Nucleus accumbens (tissue), 56 donors: ENCODE data around the gene PLCXD1.
"Not testable (repeated sequence)": the region's sequence is repeated elsewhere in the genome, so short reads cannot be mapped to it uniquely, and the experiment has no call there.

ENCODE experiments used
- DNase-seq, 56 donors: peaks; one replicate each; lab custom pipeline; 2025; lab: John Stamatoyannopoulos, UW

Gene PLCXD1, protein sequence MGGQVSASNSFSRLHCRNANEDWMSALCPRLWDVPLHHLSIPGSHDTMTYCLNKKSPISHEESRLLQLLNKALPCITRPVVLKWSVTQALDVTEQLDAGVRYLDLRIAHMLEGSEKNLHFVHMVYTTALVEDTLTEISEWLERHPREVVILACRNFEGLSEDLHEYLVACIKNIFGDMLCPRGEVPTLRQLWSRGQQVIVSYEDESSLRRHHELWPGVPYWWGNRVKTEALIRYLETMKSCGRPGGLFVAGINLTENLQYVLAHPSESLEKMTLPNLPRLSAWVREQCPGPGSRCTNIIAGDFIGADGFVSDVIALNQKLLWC

DNA sequence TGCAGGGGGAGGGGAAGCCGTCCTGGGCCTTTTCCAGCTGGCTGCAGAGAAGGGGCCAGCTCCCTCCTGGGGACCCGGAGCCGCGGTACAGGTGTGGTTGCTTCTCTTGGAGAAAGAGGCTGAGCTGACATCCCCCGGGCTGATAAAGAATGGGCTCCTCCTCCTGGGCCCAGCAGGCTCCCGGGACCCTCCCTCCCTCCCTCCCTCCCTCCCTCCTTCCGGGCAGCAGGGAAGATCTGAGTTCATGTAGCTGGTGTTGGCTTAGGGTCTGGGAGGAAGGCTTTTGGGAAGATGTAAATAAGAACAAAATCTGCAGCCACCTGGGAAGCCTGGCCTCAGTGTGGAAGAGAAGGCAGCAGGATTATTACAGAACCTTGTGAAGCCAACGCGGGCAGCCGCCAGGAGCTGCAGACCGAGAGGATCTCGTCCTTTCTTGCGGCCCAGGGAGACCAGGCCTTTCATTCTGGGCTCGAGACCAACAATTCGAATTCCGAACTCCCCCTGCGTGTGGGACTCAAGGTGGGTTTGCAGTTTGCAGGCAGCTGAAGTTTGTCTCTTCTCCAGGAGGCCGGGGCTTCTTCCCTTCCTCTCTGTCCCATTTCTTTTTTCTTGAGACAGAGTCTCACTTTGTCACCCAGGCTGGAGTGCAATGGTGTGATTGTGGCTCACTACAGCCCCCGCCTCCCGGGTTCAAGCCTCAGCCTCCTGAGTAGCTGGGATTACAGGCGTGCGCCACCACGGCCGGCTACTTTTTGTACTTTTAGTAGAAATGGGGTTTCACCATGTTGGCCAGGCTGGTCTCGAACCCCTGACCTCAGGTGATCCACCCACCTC is at the start of gene PLCXD1:
Gene PLCXD1, plus strand, starts transcription at position 216 of the 834 bp plus-strand sequence. CDS start 2,807 bp downstream, outside the sequence.
- no peak for DNase-seq

DNA sequence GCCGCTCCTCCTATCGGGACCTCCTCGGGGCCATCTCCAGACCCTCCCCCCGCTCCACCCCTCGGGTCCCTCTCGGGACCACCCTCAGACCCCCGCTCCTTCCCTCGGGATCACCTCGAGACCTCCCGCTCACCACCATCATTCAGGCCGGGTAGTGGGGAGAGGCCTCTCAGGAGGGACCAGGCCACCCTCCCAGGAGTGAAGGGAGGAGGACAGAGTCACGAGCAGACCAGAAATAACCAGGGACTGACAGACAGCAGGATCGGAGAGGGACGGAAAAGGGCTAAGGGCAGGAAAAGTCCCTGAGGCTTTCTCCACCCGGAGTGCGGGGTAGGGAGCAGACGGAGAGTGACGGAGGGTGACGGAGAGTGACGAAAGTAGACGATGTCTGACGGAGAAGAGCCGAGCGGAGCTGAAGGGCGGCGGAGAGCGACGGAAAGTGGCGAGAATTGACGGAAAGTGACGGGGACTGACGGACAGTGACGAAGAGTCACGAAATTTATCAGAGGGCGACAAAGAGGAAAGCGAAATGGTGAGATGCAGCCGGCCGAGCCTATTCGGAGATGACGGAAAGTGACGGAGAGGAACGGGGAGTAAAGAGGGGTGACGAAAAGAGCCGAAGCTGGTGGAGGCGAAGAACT is 49.4 kb upstream of the PLCXD1 start:
- DNase-seq: not testable (repeated sequence)

DNA sequence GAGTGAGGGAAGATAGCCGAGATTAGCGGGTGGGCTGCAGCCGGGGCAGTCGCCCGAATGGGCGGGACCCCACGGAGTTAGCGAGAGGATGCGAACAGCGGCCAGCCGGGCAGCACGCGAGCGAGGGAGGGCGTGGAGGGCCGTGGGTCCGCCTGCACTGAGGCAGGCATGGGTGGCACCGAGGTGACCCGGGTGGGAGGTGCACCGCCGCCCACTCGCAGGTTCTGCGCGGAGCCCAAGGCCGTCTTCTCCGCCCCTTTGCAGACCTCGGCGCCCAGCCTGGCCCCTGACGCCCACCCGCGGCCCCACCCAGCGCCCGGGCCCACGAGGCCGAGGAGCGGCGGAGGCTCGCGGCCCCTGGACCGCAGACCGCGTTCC is 48.9 kb upstream of the PLCXD1 start:
- DNase-seq: not testable (repeated sequence)

DNA sequence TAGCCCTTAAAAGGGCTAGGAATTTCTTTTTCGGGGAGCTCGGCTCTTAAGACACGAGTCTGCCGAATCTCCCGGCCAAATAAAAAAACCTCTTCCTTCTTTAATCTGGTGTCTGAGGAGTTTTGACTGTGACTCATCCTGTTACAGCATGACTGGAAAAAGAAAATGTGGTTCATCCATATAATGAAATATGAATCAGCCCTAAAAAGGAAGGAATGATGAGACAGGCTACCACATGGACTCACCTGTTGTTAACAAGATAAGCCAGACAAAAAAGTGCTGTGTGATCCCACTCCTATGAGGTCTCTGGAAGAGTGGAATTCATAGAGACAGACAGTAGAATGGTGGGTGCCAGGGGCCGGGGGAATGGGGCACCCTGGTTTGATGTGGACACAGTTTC is 45.0 kb upstream of the PLCXD1 start:
- not testable (repeated sequence) for DNase-seq

DNA sequence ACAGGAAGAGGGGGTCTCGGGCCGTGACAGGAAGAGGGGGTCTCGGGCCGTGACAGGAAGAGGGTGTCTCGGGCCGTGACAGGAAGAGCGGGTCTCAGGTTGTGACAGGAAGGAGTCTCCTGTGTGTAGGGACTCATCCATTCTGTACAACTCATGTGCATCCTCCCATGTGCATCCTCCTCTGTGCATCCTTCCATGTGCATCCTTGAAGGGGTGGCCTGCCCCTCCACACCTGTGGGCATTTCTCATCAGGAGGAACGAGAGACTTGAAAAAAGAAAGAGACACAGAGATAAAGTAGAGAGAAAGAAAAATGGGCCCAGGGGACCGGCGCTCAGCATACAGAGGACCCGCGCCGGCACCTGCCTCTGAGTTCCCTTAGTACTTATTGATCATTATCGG is 30.2 kb upstream of the PLCXD1 start:
- DNase-seq: no peak

DNA sequence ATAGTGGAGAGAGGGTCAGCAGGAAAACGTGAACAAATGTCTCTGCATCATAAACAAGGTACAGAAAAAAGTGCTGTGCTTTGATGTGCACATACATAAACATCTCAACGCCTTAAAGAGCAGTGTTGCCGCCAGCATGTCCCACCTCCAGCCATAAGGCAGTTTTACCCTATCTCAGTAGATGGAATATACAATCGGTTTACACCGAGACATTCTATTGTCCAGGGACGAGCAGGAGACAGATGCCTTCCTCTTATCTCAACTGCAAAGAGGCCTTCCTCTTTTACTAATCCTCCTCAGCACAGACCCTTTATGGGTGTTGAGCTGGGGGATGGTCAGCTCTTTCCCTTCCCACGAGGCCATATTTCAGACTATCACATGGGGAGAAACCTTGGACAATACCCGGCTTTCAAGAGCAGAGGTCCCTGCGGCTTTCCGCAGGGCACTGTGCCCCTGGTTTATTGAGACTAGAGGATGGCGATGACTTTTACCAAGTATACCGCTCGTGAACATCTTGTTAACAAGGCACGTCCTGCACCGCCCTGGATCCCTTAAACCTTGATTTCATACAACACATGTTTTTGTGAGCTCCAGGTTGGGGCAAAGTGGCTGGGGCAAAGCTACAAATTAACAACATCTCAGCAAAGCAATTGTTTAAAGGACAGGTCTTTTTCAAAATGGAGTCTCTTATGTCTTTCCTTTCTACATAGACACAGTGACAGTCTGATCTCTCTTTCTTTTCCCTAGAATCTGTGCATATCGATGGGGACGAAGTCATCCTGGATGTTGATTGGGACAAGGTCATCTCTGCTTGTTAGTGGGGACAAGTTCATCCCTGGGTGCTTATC is 29.6 kb upstream of the PLCXD1 start:
- DNase-seq: not testable (repeated sequence)

DNA sequence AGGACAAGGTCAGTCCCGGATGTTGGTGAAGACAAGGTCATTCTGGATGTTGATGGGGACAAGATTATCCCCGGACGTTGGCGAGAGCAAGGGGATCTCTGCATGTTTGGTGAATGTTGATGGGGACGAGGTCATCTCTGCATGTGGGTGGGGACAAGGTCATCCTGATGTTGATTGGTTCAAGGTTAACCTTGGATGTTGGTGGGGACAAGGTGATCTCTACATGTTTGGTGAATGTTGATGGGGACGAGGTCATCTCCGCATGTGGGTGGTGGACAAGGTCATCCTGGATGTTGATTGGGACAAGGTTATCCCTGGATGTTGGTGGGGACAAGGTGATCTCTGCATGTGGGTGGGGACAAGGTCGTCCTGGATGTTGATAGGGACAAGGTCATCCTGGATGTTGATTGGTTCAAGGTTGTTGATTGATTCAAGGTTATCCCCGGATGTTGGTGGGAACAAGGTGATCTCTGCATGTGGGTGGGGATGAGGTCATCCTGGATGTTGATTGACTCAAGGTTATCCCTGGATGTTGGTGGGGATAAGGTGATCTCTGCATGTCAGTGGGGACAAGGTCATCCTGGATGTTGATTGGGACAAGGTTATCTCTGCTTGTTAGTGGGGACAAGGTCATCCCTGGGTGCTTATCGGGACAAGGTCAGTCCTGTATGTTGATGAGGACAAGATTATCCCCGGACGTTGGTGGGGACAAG is 28.8 kb upstream of the PLCXD1 start:
- no peak for DNase-seq

DNA sequence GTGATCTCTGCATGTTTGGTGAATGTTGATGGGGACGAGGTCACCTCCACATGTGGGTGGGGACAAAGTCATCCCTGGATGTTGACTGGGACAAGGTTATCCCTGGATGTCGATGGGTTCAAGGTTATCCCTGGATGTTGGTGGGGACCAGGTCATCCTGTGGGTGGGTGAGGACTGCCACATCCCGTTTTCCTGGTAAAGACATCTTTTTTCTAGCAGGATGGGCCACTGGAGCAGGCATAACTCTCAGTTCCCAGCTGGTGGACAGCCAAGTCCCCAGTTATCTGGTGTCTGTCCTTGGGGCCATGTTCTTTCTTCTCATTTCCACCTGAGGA is 28.3 kb upstream of the PLCXD1 start:
- no peak for DNase-seq

DNA sequence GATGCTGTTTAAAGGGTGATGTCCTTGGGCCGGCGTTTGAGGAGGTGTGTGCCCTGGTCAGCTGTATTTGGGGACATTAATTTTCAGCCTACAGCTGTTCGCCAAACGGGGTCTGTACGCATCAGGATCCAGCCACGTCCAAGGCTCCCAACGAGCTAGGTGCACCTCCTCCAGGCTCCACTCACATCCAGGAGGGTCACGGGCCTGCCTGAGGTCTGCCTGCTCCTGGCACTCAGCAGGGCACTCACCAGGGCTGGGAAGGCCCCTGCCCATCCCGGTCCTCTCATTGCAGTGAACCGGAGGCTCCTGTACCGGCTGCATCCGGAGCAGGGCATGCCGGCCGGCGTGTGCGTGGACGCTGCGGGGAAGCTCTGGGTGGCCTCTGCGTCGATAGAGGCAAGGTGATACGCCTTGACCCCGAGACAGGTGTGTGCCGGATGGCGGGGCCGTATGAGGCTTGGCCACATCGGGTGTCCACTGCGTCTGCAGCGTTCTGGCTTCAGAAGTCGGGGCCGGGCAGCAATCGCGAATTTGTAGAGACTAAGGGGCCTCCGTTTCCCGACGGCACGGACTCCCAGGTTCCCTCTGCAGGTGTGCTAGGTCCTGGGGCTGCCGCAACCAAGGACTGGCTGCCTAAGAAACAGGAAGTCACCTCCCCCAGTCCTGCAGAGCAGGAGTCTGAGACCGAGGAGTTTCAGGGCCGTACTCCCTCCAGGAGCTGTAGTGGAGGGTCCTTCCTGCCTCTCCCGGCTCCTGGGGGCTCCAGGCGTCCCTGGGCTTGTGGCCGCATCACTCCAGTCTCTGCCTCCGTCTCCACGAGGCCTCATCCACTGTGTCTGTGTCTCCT is 27.5 kb upstream of the PLCXD1 start:
- DNase-seq: no peak

DNA sequence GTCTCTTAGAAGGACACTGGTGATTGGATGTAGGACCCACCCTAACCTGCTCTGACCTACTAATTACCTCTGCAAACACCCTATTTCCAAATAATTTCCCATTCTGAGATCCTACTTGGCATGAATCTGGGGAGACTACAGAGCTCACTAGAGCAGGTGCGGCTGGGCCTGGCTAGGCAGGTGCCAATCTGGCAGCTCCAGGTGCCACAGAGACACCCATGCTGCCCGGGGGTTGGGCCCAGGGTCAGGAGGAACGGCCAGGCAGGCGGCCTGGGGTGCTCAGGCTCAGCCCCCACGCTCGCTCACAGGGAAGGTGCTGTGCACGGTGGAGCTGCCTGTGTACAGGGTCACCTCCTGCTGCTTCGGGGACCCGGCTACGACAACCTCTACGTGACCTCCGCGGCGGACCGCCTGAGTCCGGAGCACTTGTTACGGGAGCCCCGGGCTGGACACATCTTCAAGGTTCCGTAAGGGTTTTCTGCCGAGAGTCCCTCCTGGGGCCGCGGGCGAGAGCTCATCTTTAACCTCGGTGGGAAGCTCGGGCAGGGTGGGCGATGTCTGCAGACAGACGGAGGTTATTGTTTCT is 26.5 kb upstream of the PLCXD1 start:
- no peak for DNase-seq

DNA sequence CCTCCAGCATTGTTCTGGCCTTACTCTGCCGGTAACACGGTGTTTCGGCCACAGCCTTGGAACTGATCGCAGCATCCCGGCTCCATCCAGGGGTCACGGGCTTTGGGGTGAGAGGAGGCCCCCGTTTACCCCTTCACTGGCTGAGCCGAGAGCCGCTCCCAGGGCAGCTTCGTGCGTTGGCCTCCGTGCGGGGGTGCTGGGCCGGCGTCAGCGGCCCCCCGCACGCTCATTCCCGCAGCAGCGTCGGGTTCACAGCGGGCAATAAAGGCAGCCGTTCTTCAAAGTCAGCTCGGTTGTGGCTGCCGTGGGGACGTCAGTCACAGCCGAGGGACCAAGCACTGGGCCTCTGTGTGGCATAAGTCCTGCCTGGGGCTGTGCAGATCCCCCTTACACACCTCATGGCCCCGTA is 25.3 kb upstream of the PLCXD1 start:
- no peak for DNase-seq

DNA sequence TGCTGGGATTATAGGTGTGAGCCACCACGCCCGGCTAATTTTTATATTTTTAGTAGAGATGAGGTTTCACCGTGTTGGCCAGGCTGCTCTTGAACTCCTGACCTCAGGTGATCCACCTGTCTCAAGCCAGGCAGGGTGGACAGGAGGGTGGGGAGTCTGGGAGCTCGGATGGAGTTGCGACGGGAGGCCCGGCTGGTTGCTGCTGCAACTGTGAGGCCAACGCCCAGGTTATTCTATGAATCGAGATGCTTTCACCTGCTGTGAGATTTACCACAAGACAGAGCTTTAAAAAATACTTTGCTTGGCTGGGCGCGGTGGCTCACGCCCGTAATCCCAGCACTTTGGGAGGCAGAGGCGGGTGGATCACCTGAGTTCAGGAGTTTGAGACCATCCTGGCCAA is 24.1 kb upstream of the PLCXD1 start:
- DNase-seq: not testable (repeated sequence)

DNA sequence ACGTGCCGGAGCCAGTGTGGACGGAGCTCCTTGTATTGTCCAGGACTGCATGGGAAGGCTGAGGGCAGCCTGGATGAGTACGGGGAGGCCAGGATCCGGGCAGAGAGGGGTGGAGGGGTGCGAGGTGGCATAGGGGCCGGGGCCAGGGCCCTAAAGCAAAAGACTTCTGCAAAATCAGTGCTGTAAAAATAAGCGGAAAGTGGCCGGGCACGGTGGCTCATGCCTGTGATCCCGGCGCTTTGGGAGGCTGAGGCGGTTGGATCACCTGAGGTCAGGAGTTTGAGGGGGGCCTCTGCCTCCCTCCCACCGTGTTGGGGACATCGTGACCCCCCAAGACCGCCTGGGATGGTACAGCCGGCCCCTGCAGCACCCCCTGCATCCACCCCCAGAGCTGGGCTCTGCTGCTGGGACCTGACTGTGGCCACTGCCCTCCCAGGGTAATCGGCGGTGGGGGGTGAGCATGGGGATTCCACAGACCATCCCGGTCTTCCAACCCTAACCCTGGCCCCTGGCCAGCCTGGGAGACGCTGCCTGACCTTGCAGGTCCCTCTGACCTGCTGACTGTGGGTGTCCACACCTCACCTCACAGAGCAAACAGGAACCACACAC is 23.4 kb upstream of the PLCXD1 start:
- DNase-seq: no peak

DNA sequence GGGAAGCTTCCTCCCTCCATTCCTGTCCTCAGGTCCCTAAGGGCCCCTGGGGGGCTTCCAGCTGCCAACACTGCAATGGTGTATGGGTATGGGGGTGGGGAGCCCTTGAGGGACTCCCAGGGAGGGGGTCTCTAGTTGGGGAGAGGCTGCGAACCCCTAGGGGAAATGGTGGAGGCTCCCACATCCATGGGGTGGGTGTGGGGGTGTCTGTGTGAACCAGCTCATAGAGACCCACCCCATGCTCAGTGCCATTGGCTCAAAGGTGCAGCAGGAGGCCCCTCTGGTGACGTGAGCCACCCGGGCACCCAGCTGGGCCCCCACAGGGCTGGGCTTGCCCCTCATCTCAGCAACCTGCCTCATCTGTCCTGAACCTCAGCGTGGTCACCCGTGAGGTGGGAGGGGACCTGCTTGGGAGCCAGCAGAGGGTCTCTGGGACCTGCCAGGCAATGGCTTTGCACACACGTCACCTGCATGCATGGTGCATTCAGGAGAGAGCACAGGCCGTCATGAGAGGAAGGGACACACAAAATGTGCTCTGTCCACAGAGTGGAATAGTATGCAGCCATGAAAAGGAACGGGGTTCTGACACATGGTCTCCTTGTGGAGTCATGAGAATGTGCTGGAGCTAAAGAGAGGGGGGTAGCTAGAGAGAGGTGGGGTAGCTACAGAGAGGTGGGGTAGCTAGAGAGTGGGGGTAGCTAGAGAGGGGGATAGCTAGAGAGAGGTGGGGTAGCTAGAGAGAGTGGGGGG is 22.7 kb upstream of the PLCXD1 start:
- no peak for DNase-seq

DNA sequence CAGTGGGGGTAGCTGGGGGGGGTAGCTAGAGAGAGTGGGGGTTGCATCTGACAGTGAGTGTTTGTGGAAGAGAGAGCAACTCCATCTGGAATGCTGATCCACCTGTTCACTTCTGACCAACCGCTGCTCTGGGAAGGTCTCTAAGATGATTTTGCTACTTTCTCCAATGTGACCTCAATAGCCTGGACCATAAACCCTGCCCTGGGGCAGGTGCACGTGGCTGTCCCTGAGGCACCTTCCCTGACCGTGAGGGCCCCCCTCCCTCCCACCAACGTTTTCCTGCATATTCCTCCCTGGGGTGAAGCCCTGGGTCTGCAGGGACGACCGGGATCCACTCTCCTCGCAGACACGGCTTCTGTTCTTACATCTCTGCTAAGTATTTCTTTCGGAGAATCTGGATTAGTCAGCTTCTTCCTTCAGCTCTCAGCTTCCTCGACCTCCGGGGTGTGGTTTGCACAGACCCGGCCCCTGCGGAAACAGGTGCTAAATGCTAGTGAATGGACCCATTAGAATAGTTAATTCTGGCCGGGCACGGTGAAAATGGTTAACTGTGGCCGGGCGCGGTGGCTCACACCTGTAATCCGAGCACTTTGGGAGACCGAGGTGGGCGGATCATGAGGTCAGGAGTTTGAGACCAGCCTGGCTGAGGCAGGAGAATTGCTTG is 21.4 kb upstream of the PLCXD1 start:
- DNase-seq: no peak

DNA sequence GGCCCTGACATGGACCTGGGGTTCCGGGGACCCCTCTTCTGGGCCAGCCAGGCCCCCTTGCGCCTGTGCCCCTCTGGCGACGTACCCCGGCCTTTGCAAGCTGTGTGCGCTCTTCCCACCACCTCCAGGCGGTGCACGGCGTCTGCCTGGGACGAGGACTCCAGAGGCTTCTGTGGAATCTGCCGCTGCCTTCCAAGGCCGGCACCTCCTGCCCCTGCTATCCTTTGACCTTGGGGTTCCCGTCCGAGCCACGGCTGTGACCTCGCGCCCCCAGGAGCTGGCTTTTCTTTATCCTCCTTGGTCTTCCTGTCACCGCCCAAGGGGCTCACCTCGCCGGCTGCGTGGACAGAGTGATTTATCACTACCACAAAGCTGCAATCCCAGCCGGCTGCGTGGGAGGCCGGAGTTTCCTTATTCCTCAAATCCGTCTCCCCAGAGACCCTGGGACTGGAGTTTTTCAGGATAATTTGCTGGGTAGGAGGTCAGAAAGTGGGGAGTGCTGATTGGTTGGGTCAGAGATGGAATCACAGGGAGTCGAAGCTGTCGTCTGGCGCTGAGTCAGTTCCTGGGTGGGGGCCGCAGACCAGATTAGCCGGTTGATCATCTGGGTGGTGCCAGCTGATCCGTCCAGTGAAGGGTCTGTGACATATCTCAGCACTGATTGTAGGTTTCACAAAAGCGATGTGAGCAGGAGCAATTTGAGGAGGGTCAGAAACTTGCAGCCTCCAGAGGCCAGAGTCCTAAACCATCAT is 19.8 kb upstream of the PLCXD1 start:
- no peak for DNase-seq
